ENCODE data around the gene BBLN.

DNA sequence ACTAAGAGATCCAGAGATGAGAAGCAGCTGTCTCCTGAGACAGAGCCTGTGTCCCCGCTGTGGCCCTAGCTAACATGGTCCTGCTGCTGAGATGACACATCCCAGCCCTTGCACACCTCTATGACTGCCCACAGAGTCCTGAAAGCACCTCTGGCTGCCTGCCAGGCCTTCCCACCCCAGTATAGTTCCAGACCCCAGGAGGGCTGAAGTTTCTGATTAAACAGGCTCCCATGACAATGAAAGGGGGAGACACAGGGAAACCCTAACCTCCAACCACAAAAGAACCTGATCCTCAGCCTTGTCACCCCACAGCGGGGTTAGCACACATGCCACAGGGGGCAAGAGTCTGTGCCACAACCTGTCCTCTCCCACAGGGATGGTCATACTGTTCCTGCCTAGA is 15.7 kb downstream of the BBLN start:
- TF ChIP-seq, protein P1, sequence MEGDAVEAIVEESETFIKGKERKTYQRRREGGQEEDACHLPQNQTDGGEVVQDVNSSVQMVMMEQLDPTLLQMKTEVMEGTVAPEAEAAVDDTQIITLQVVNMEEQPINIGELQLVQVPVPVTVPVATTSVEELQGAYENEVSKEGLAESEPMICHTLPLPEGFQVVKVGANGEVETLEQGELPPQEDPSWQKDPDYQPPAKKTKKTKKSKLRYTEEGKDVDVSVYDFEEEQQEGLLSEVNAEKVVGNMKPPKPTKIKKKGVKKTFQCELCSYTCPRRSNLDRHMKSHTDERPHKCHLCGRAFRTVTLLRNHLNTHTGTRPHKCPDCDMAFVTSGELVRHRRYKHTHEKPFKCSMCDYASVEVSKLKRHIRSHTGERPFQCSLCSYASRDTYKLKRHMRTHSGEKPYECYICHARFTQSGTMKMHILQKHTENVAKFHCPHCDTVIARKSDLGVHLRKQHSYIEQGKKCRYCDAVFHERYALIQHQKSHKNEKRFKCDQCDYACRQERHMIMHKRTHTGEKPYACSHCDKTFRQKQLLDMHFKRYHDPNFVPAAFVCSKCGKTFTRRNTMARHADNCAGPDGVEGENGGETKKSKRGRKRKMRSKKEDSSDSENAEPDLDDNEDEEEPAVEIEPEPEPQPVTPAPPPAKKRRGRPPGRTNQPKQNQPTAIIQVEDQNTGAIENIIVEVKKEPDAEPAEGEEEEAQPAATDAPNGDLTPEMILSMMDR (conservative IDR thresholded peaks at IDR 0.05), result no peak
- TF ChIP-seq ZFX (IDR thresholded peaks at IDR 0.05), result no peak
